HG03571 (cell line): ENCODE data around the gene LIX1.
A peak's percentile ranks its signal among the peaks of the same experiment; 100 is the strongest.
"Not testable (repeated sequence)": the region's sequence is repeated elsewhere in the genome, so short reads cannot be mapped to it uniquely, and the experiment has no call there.

Experiments used
- ATAC-seq: cut with Tn5 transposase; IDR thresholded peaks from one replicate; pipeline ENCODE4 v1.9.1; 2021; ENCODE audit not compliant: unreplicated experiment

The LIX1 gene

GRCh38 chr5:97105501-97106215, 36.8 kb downstream of the LIX1 start:
- no peak for ATAC-seq

- no peak for ATAC-seq
Observed at GRCh38 chr5:97102010-97102470, 40.4 kb downstream of the LIX1 start.

- ATAC-seq: no peak
Observed at GRCh38 chr5:97101189-97101910, 41.1 kb downstream of the LIX1 start.

GRCh38 chr5:97100476-97100875, 41.9 kb downstream of the LIX1 start:
- ATAC-seq: no peak

GRCh38 chr5:97098922-97099321, 43.5 kb downstream of the LIX1 start:
- no peak for ATAC-seq

GRCh38 chr5:97097326-97098230, 44.8 kb downstream of the LIX1 start:
- ATAC-seq: no peak

- no peak for ATAC-seq
Observed at GRCh38 chr5:97096846-97097245, 45.6 kb downstream of the LIX1 start.

- no peak for ATAC-seq
Observed at GRCh38 chr5:97096191-97096590, 46.2 kb downstream of the LIX1 start.

- ATAC-seq: peak; percentile 33
Observed at GRCh38 chr5:97095318-97095732, 47.1 kb downstream of the LIX1 start.

- ATAC-seq: peak; percentile 100
Observed at GRCh38 chr5:97094579-97095317, 47.7 kb downstream of the LIX1 start.

GRCh38 chr5:97093193-97093592, 49.2 kb downstream of the LIX1 start:
- ATAC-seq: no peak

- ATAC-seq: no peak
Observed at GRCh38 chr5:97090944-97091343, 51.5 kb downstream of the LIX1 start.

- ATAC-seq: no peak
Observed at GRCh38 chr5:97089149-97089801, 53.1 kb downstream of the LIX1 start.

GRCh38 chr5:97088774-97089148, 53.6 kb downstream of the LIX1 start:
- no peak for ATAC-seq

GRCh38 chr5:97087138-97087537, 55.3 kb downstream of the LIX1 start:
- no peak for ATAC-seq

GRCh38 chr5:97085459-97086181, 56.8 kb downstream of the LIX1 start:
- ATAC-seq: no peak

GRCh38 chr5:97084782-97085458, 57.5 kb downstream of the LIX1 start:
- ATAC-seq: not testable (repeated sequence)

GRCh38 chr5:97078958-97079743, 63.3 kb downstream of the LIX1 start:
- no peak for ATAC-seq
